Measurements from ENCODE around the gene GTF2H2C_2.
"Not testable (repeated sequence)": the region's sequence is repeated elsewhere in the genome, so short reads cannot be mapped to it uniquely, and the experiment has no call there.

The GTF2H2C_2 gene

GRCh38 chr5:70415117-70415516 is at the start of gene GTF2H2C_2:
GTF2H2C_2 (plus strand) TSS chr5:70415368.
- not testable (repeated sequence) for DNase-seq (ENCODE audit: low read depth in 2 of 2)

DNA sequence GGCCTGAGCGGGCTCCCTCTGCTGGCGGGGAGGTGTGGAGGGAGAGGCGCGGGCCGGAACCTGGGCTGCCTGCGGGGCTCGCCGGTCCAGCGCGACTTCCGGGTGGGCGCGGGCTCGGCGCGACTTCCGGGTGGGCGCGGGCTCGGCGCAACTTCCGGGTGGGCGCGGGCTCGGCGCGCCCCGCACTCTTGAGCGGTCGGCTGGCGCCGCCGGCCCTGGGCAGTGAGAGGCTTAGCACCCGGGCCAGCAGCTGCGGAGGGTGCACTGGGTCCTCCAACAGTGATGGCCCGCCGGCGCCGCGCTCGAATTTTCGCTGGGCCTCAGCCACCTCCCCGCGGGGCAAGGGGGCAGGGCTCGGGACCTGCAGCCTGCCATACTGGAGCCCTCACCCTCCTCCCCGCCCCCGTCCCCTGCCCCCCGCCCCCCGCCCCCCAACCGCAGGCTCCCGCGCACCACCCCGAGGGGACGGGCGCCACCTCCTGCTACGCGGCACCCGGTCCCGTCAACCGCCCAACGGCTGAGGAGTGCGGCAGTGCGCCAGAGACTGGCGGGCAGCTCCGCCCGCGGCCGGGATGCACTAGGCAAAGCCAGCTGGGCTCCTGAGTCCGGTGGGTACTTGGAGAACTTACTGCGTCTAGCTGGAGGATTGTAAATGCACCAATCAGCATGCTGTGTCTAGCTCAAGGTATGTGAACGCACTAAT is 14.0 kb upstream of the GTF2H2C_2 start:
- not testable (repeated sequence) for DNase-seq (ENCODE audit: low read depth in 2 of 2)

DNA sequence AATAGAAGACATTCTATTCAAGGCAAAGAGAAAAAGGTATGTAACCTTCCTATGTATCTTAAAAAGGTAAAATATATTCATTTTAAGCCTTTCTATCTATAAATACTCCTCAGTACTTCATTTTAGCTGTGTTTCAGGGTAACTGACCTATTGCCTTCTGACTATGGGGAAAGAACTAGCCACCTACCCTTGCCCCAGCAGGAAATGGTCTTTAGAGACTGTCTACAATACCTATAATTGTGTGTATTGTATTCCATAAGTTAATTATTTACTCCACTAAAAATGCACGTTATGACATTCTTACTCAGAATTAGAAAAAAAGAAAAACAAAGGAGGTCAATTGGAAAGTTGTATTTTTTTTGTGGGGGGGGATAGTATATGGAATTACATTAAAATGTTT is 6.2 kb downstream of the GTF2H2C_2 start:
- DNase-seq (ENCODE audit: low read depth in 2 of 2): not testable (repeated sequence)

- not testable (repeated sequence) for DNase-seq (ENCODE audit: low read depth in 2 of 2)
Measured at GRCh38 chr5:70423215-70423614, 8.0 kb downstream of the GTF2H2C_2 start.

- not testable (repeated sequence) for DNase-seq (ENCODE audit: low read depth in 2 of 2)
Measured at GRCh38 chr5:70438518-70438917, 23.4 kb downstream of the GTF2H2C_2 start.

- DNase-seq (ENCODE audit: low read depth in 2 of 2): not testable (repeated sequence)
Measured at GRCh38 chr5:70449565-70449964, 34.4 kb downstream of the GTF2H2C_2 start.

DNA sequence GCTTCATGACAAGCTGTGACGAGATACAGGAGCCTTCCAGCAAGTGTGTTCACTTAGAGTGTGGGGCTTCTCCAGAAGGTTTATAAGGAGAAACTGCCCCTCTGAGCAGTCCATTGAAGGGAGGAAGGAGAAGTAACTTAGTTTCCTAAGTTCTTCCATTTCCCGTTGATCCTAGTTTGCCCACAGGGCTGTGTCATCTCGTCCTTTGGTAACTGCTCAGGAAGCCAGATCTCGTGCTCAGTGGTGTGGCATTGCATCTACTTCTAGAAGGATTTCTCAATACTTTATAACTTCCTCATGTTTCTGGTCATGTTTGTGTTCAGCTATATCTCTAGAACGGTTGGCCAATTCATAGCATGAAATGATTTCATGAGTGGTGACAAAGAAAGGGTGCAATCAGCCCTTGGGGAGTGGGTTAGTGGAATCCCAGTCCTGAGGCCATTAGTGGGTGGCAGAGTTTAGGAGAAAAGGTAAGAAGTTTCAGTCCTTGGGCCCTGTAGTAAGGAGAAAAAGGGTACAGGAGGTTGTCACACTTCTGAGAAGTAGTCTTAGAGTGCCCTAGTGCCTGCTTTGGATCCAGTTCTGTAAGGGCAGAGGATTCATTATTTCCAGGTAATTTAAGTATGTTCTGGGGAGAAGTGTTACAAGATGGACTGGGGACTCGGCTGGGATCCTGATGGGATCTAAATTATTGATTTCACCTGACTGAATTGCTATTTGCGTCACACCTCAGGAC is 36.2 kb downstream of the GTF2H2C_2 start:
- DNase-seq (ENCODE audit: low read depth in 2 of 2): not testable (repeated sequence)

DNA sequence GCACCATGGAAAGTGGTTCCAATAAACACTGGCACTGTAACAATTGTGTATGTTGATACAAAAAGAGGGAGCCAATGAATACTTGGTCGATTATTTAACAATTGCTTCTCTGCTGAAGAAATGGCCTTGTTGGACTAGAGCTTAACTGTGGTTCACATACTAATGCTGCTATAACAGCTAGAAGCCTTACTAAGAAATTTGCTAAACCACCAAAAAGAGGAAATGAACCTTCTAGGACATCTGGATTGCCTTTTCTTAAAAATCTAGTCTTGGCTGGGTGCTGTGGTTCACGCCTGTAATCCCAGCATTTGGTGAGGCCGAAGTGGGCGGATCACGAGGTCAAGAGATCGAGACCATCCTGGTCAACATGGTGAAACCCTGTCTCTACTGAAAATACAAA is 41.9 kb downstream of the GTF2H2C_2 start:
- not testable (repeated sequence) for DNase-seq (ENCODE audit: low read depth in 2 of 2)

- DNase-seq (ENCODE audit: low read depth in 2 of 2): not testable (repeated sequence)
Measured at GRCh38 chr5:70459188-70459587, 44.0 kb downstream of the GTF2H2C_2 start.

GRCh38 chr5:70461984-70462383 is 46.8 kb downstream of the GTF2H2C_2 start:
- DNase-seq (ENCODE audit: low read depth in 2 of 2): not testable (repeated sequence)

DNA sequence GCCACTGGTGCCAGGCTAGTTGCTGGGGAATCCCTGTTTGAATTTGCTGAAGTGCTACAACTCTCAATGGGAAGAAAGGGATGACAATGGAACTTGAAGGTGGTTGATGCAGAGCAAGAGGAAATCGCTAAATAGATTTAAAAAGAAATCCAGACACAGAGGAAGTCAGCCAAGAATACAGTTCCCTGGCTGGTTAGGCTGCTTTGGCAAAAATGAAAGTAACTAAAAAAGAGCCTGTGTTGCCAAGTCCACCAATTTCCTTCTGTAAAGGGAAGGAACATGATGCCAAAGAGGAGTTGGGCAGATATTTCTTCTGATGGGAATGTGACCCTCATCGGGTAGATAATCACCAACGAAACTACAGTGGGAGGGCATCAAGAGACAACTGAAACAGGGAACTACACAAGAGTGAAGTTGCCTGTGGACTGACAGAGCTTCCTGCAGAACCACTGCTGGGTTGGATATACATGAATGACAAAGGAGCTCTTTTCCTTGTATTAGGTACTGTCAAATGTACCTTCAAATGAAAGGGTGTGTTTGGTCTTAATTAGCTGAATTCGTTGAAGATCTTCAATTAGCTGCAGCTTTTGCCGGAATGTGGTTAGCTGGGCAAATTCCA is 49.0 kb downstream of the GTF2H2C_2 start:
- not testable (repeated sequence) for DNase-seq (ENCODE audit: low read depth in 2 of 2)

- DNase-seq (ENCODE audit: low read depth in 2 of 2): not testable (repeated sequence)
Measured at GRCh38 chr5:70469926-70470509, 54.9 kb downstream of the GTF2H2C_2 start.

All from activated CD8-positive, alpha-beta memory T cell treated with anti-CD3 and anti-CD28 coated beads for 4 hours (primary cell).